Trophoblast cell (in vitro differentiated cells and primary cell): ENCODE data around the gene OLFM1.

Experiments used
- DNase-seq, 2 donors: peaks; one replicate each; pipeline ENCODE4 v3.0.0-alpha.2; 2016
- H2AFZ ChIP-seq: 2 replicates; pipeline ENCODE4 v1.6.1; 2013; ENCODE audit warnings: low read length, moderate library complexity, mild to moderate bottlenecking; ENCODE audit not compliant: insufficient read depth, poor library complexity
- H2AK5ac ChIP-seq: 2 replicates; pipeline ENCODE4 v1.6.1; 2013; ENCODE audit warnings: mild to moderate bottlenecking, low read length
- H2BK120ac ChIP-seq: 2 replicates; pipeline ENCODE4 v1.6.1; 2013; ENCODE audit warnings: low read length, mild to moderate bottlenecking, moderate library complexity; ENCODE audit not compliant: insufficient read depth, poor library complexity
- H2BK12ac ChIP-seq: 2 replicates; pipeline ENCODE4 v1.6.1; 2013; ENCODE audit warnings: mild to moderate bottlenecking, low read length, moderate library complexity
- H2BK5ac ChIP-seq: 2 replicates; pipeline ENCODE4 v1.6.1; 2013; ENCODE audit warnings: low read length, low read depth, moderate library complexity, mild to moderate bottlenecking; ENCODE audit not compliant: poor library complexity
- H3K14ac ChIP-seq: 2 replicates; pipeline ENCODE4 v1.6.1; 2013; ENCODE audit warnings: mild to moderate bottlenecking, low read length
- H3K18ac ChIP-seq: 2 replicates; pipeline ENCODE4 v1.6.1; 2013; ENCODE audit warnings: mild to moderate bottlenecking, low read length
- H3K23ac ChIP-seq: 2 replicates; pipeline ENCODE4 v1.6.1; 2013; ENCODE audit warnings: low read length
- H3K27ac ChIP-seq: 2 replicates; pipeline ENCODE4 v1.5.1; 2013; ENCODE audit warnings: low read depth, mild to moderate bottlenecking, inconsistent platforms, low read length, moderate library complexity
- H3K27me3 ChIP-seq: 2 replicates; pipeline ENCODE4 v1.6.1; 2013; ENCODE audit warnings: inconsistent platforms, mild to moderate bottlenecking, low read length, moderate library complexity; ENCODE audit not compliant: insufficient read depth
- H3K36me3 ChIP-seq, 2 experiments: 1 replicate in 1 of 2; 2 replicates in 1 of 2; pipeline ENCODE4 v1.6.1; 2013; ENCODE audit warnings: low read length in 2 of 2, mild to moderate bottlenecking in 2 of 2, moderate library complexity in 1 of 2; ENCODE audit not compliant: insufficient read depth in 2 of 2, control insufficient read depth in 1 of 2
- H3K4ac ChIP-seq: 2 replicates; pipeline ENCODE4 v1.6.1; 2013; ENCODE audit warnings: low read depth, mild to moderate bottlenecking, low read length, moderate library complexity
- H3K4me1 ChIP-seq, 2 experiments: 1 replicate in 1 of 2; 2 replicates in 1 of 2; pipeline ENCODE4 v1.6.1; 2013; ENCODE audit warnings: low read length in 2 of 2, mild to moderate bottlenecking in 2 of 2, moderate library complexity in 1 of 2; ENCODE audit not compliant: insufficient read depth in 2 of 2, control insufficient read depth in 1 of 2
- H3K4me2 ChIP-seq: 2 replicates; pipeline ENCODE4 v1.6.1; 2013; ENCODE audit warnings: inconsistent platforms, mild to moderate bottlenecking, low read length, moderate library complexity
- H3K4me3 ChIP-seq: 2 replicates; pipeline ENCODE4 v1.5.1; 2013; ENCODE audit warnings: mild to moderate bottlenecking, low read depth, low read length, inconsistent platforms
- H3K79me1 ChIP-seq: one replicate; pipeline ENCODE4 v1.6.1; 2013; ENCODE audit warnings: low read length
- H3K79me2 ChIP-seq: 2 replicates; pipeline ENCODE4 v1.6.1; 2013; ENCODE audit warnings: low read length, mild to moderate bottlenecking; ENCODE audit not compliant: control insufficient read depth, insufficient read depth, poor library complexity
- H3K9ac ChIP-seq: 2 replicates; pipeline ENCODE4 v1.6.1; 2013; ENCODE audit warnings: mild to moderate bottlenecking, low read length
- H3K9me3 ChIP-seq: 2 replicates; pipeline ENCODE4 v1.6.1; 2013; ENCODE audit warnings: low read depth, mild to moderate bottlenecking, control low read depth, inconsistent platforms, low read length; ENCODE audit not compliant: insufficient read depth
- H4K12ac ChIP-seq: 2 replicates; pipeline ENCODE4 v1.6.1; 2013; ENCODE audit warnings: low read depth, mild to moderate bottlenecking, low read length, moderate library complexity
- H4K8ac ChIP-seq: 2 replicates; pipeline ENCODE4 v1.6.1; 2013; ENCODE audit warnings: low read depth, mild to moderate bottlenecking, low read length, moderate library complexity
- H4K91ac ChIP-seq: one replicate; pipeline ENCODE4 v1.6.1; 2013; ENCODE audit warnings: low read depth, mild to moderate bottlenecking, low read length, moderate library complexity
- WGBS: extraction: QIAGEN DNeasy Blood & Tissue Kit; methylation state at CpG from one replicate; pipeline ENCODE4 v1.1.7; 2013; ENCODE audit warnings: missing lambda C conversion rate; ENCODE audit not compliant: insufficient read length, insufficient coverage; ENCODE audit errors: extremely low coverage; 5-methylcytosine and 5-hydroxymethylcytosine counted together

The OLFM1 gene

GRCh38 chr9:135076143-135076875 is 11.2 kb upstream of the OLFM1 start:
- no peak for DNase-seq
- Histone ChIP-seq H2BK5ac (no peak overlapping the region), H3K23ac (no peak overlapping the region), H4K8ac (no peak overlapping the region), H3K9ac (no peak overlapping the region), H3K4me1 (peaks cover 0 to 5% of the 10 kb centered on the region in 2 experiments), H2BK12ac (no peak overlapping the region), H4K91ac (no peak overlapping the region), H3K9me3 (peaks cover 3% of the 10 kb centered on the region), H2AK5ac (no peak overlapping the region), H4K12ac (no peak overlapping the region), H3K79me1 (no peaks in the 10 kb centered on the region), H3K4ac (no peak overlapping the region), H2AFZ (no peak overlapping the region), H2BK120ac (no peak overlapping the region), H3K4me3 (no peak overlapping the region), H3K36me3 (no peaks in the 10 kb centered on the region), H3K27me3 (peaks cover 21% of the 10 kb centered on the region), H3K4me2 (no peak overlapping the region), H3K79me2 (no peaks in the 10 kb centered on the region), H3K14ac (no peak overlapping the region), H3K27ac (no peak overlapping the region), H3K18ac (no peak overlapping the region)
- WGBS = no CpG with 5 or more reads among the region's 19 CpGs

GRCh38 chr9:135076876-135077430 is 10.5 kb upstream of the OLFM1 start:
- H3K4me3 ChIP-seq = no peak overlapping the region
- H3K4me2 ChIP-seq = no peak overlapping the region
- peaks cover 0 to 5% of the 10 kb centered on the region in 2 experiments for H3K4me1 ChIP-seq
- no peak overlapping the region for H2AFZ ChIP-seq
- no peak overlapping the region for H2BK12ac ChIP-seq
- WGBS = no CpG with 5 or more reads among the region's 6 CpGs
- no peak overlapping the region for H3K27ac ChIP-seq
- no peak overlapping the region for H3K4ac ChIP-seq
- no peaks in the 10 kb centered on the region for H3K36me3 ChIP-seq
- no peak overlapping the region for H2BK120ac ChIP-seq
- no peak overlapping the region for H2AK5ac ChIP-seq
- peaks cover 3% of the 10 kb centered on the region for H3K9me3 ChIP-seq
- H3K79me2 ChIP-seq = no peaks in the 10 kb centered on the region
- no peak overlapping the region for H3K14ac ChIP-seq
- H3K27me3 ChIP-seq = peaks cover 21% of the 10 kb centered on the region
- no peak overlapping the region for H3K18ac ChIP-seq
- H4K12ac ChIP-seq = no peak overlapping the region
- no peak overlapping the region for H3K9ac ChIP-seq
- no peak overlapping the region for H3K23ac ChIP-seq
- no peaks in the 10 kb centered on the region for H3K79me1 ChIP-seq
- H4K8ac ChIP-seq = no peak overlapping the region
- no peak overlapping the region for H2BK5ac ChIP-seq
- no peak overlapping the region for H4K91ac ChIP-seq
- no peak for DNase-seq

- no peak overlapping the region for H2AFZ ChIP-seq
- no peaks in the 10 kb centered on the region for H3K79me2 ChIP-seq
- H2BK5ac ChIP-seq = no peak overlapping the region
- H3K9ac ChIP-seq = no peak overlapping the region
- peaks cover 0 to 5% of the 10 kb centered on the region in 2 experiments for H3K4me1 ChIP-seq
- H2AK5ac ChIP-seq = no peak overlapping the region
- H3K9me3 ChIP-seq = peaks cover 3% of the 10 kb centered on the region
- no peak overlapping the region for H3K18ac ChIP-seq
- H3K23ac ChIP-seq = no peak overlapping the region
- no peak overlapping the region for H3K27ac ChIP-seq
- H3K14ac ChIP-seq = no peak overlapping the region
- H3K4me3 ChIP-seq = no peak overlapping the region
- DNase-seq = peak; percentile 10 to 12
- no peak overlapping the region for H4K91ac ChIP-seq
- peaks cover 21% of the 10 kb centered on the region for H3K27me3 ChIP-seq
- H3K4ac ChIP-seq = no peak overlapping the region
- no peaks in the 10 kb centered on the region for H3K36me3 ChIP-seq
- H2BK120ac ChIP-seq = no peak overlapping the region
- no peak overlapping the region for H2BK12ac ChIP-seq
- H3K79me1 ChIP-seq = no peaks in the 10 kb centered on the region
- no peak overlapping the region for H4K12ac ChIP-seq
- no peak overlapping the region for H3K4me2 ChIP-seq
- no CpG with 5 or more reads among the region's 12 CpGs for WGBS
- no peak overlapping the region for H4K8ac ChIP-seq
These were observed 9.8 kb upstream of the OLFM1 start for GRCh38 chr9:135077497-135078200.

GRCh38 chr9:135078361-135078821 is 9.1 kb upstream of the OLFM1 start:
- no peak overlapping the region for H4K12ac ChIP-seq
- no peak overlapping the region for H3K27ac ChIP-seq
- no peak overlapping the region for H3K4me2 ChIP-seq
- H3K18ac ChIP-seq = no peak overlapping the region
- H3K9ac ChIP-seq = no peak overlapping the region
- no peaks in the 10 kb centered on the region for H3K36me3 ChIP-seq
- no peak overlapping the region for H3K4me3 ChIP-seq
- no peak overlapping the region for H3K23ac ChIP-seq
- H3K27me3 ChIP-seq = peaks cover 21% of the 10 kb centered on the region
- no peak overlapping the region for H3K4ac ChIP-seq
- H2BK120ac ChIP-seq = no peak overlapping the region
- H3K79me2 ChIP-seq = no peaks in the 10 kb centered on the region
- no peak overlapping the region for H4K91ac ChIP-seq
- H2BK12ac ChIP-seq = no peak overlapping the region
- H2BK5ac ChIP-seq = no peak overlapping the region
- H2AFZ ChIP-seq = no peak overlapping the region
- H4K8ac ChIP-seq = no peak overlapping the region
- no peak overlapping the region for H3K14ac ChIP-seq
- no peak overlapping the region for H2AK5ac ChIP-seq
- H3K9me3 ChIP-seq = peaks cover 3% of the 10 kb centered on the region
- WGBS = no CpG with 5 or more reads among the region's 11 CpGs
- H3K4me1 ChIP-seq = peaks cover 0 to 5% of the 10 kb centered on the region in 2 experiments
- H3K79me1 ChIP-seq = no peaks in the 10 kb centered on the region
- no peak for DNase-seq
